Mucosa of rectum (tissue), 2 donors: ENCODE measurements around the gene MGLL.

Experiments
- H3K27ac ChIP-seq, 2 donors: one replicate each; pipeline ENCODE4 v1.7.0; 2013; ENCODE audit warnings: inconsistent platforms in 2 of 2, low read depth in 2 of 2, low read length in 2 of 2
- H3K27me3 ChIP-seq, 2 donors: one replicate each; pipeline ENCODE4 v1.7.0; 2013; ENCODE audit warnings: low read length in 2 of 2; ENCODE audit not compliant: control insufficient read depth in 2 of 2, insufficient read depth in 2 of 2
- H3K36me3 ChIP-seq, 2 donors: one replicate each; pipeline ENCODE4 v1.7.0; 2013; ENCODE audit warnings: low read length in 2 of 2; ENCODE audit not compliant: control insufficient read depth in 2 of 2, insufficient read depth in 2 of 2
- H3K4me1 ChIP-seq, 2 donors: one replicate each; pipeline ENCODE4 v1.7.0; 2013; ENCODE audit warnings: low read length in 2 of 2, mild to moderate bottlenecking in 1 of 2; ENCODE audit not compliant: control insufficient read depth in 2 of 2, insufficient read depth in 2 of 2
- H3K4me3 ChIP-seq, 2 donors: one replicate each; pipeline ENCODE4 v1.7.0; 2013; ENCODE audit warnings: low read length in 2 of 2
- H3K9ac ChIP-seq, 2 donors: one replicate each; pipeline ENCODE4 v1.7.0; 2013; ENCODE audit warnings: low read length in 2 of 2, low read depth in 1 of 2, mild to moderate bottlenecking in 1 of 2
- H3K9me3 ChIP-seq, 2 donors: one replicate each; pipeline ENCODE4 v1.7.0; 2013; ENCODE audit warnings: low read length in 2 of 2; ENCODE audit not compliant: control insufficient read depth in 2 of 2
- donor health status: healthy.
- donor health status: Normal muscosa, but diverticular disease.

Gene MGLL

DNA sequence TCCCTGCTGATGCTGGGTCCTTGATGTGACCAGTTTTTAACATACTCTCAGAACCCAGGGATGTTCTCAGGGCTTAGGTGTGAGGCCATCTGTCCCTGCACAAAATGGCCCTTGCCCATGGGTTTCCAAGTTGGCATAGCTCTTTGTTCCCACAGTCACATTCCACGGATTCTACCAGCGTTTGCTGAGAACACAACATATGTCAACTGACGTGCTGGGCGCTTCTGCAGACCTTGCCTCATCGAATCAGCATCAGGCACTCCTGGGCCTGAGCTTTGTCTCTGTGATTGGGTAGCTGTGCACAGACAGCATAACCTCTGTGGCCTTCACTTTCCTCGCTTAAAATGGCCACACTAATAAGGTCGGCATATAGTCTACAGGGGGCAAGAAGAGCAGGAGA is 69.0 kb downstream of the MGLL start:
- Histone ChIP-seq H3K36me3 (peaks cover 0 to 9% of the 10 kb centered on the region in 2 donors), H3K4me3 (no peak overlapping the region), H3K27me3 (no peaks in the 10 kb centered on the region), H3K4me1 (peaks cover 21 to 33% of the 10 kb centered on the region in 2 donors), H3K27ac (peak overlapping the region in 1 of 2 donors; percentile 68), H3K9ac (no peak overlapping the region), H3K9me3 (no peaks in the 10 kb centered on the region)

DNA sequence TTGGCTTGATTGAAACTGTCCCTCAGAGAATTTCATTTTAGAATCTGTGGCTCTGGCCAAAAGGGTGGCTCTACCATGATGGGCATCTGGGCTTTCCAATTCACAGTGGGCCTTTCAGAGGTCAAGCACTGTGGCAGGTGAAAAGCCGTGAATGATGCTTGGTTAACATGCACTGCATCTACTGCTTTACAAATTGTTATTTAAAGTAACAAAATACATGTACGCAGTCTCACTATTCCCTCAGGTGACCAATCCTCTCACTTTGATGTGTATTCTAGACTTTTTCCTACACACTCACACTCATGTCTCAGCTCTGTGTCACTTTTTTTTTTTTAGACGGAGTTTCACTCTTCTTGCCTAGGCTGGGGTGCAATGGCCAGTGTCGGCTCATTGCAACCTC is 70.5 kb downstream of the MGLL start:
- H3K36me3 ChIP-seq: peaks cover 0 to 9% of the 10 kb centered on the region in 2 donors
- no peak overlapping the region for H3K9ac ChIP-seq
- no peak overlapping the region for H3K4me3 ChIP-seq
- no peaks in the 10 kb centered on the region for H3K27me3 ChIP-seq
- peaks cover 35 to 39% of the 10 kb centered on the region in 2 donors for H3K4me1 ChIP-seq
- H3K9me3 ChIP-seq: no peaks in the 10 kb centered on the region
- no peak overlapping the region for H3K27ac ChIP-seq

DNA sequence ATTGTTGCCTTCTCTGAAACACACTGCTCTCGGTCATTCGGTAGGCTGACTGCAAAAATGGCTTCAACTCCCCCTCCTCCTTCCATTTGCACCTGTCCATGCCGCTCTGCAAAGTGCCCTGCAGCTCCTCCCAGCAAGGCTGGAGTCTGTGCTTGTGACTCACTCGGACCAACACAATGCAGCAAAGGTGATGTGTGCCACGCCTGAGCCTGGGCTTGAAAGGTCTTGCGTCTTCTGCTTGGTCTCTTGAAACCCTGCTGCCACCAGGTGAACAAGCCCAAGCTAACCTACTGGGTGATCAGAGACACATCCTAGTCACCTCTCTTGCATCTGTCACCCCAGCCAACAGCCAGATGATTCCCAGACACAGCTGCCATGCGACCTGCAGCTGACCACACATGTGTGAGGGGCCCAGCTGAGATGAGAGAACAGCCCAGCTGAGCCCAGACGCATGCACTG is 71.1 kb downstream of the MGLL start:
- Histone ChIP-seq H3K36me3 (peaks cover 0 to 9% of the 10 kb centered on the region in 2 donors), H3K4me3 (no peak overlapping the region), H3K27me3 (no peaks in the 10 kb centered on the region), H3K4me1 (peaks cover 41 to 44% of the 10 kb centered on the region in 2 donors), H3K9me3 (no peaks in the 10 kb centered on the region), H3K9ac (no peak overlapping the region), H3K27ac (peak overlapping the region in 1 of 2 donors; percentile 7)

DNA sequence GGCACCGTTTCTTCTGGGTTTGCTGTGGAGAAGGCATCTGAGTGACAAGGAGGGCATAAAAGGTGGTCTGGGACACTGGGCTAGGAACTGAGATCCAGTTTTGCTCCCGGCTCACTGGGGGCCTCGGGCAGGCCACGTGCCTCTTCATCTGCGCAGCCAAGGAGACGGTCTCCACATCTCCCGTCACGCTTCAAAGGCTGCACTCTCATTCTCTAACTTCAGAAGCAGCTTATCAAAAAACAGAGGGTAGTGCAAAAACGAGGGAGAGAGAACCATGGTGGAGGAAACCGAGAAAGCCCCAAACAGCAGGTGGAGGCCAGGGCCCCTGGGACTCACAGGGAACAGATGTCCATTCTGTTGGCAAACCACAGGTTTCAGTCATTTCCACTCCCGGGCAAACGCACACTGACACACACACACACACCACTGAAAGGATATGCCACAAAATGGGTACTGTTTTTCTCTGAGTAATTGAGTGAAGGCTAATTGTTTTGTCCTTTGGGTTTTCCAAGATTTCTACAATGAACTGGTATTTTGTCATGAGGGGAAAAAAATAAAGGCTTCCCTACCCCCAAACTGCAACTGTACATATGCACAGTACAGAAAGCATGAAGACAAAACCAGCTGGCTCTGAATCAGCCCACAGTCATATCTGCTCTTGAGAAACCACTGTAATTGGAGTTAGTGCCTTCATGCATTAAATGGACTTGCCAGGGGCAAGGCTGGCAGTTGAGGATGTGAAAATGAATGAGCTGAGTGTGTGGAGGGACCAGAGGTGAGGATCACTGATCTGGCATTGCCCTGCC is 71.9 kb downstream of the MGLL start:
- no peaks in the 10 kb centered on the region for H3K27me3 ChIP-seq
- no peak overlapping the region for H3K4me3 ChIP-seq
- no peaks in the 10 kb centered on the region for H3K9me3 ChIP-seq
- no peak overlapping the region for H3K9ac ChIP-seq
- H3K27ac ChIP-seq: peak overlapping the region; percentile 4 to 27
- H3K4me1 ChIP-seq: peaks cover 43 to 52% of the 10 kb centered on the region in 2 donors
- H3K36me3 ChIP-seq: peaks cover 0 to 9% of the 10 kb centered on the region in 2 donors

DNA sequence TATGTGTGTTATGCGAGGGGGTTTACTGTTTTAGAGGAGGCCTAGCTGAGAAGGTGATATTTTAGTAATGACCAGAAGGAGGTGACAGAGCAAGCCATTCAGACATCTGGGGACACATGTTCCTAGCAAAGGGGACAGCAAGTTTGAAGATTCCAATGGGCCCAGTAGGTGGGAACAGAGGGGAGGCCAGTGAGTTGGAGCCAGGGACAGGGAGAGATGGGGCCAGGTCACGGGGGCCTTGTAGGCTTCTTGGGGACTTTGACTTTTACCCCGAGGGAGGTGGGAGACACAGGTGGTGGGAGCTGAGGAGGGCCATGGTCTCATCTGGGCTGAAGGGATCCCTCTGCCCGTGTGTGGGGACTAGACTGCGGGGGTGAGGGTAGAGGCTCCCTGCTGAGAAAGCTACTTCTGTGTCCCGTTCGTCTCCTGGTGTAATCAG is 72.5 kb downstream of the MGLL start:
- no peak overlapping the region for H3K4me3 ChIP-seq
- no peaks in the 10 kb centered on the region for H3K9me3 ChIP-seq
- H3K36me3 ChIP-seq: peaks cover 0 to 9% of the 10 kb centered on the region in 2 donors
- peak overlapping the region in 1 of 2 donors; percentile 27 for H3K27ac ChIP-seq
- no peak overlapping the region for H3K9ac ChIP-seq
- no peaks in the 10 kb centered on the region for H3K27me3 ChIP-seq
- peaks cover 40 to 53% of the 10 kb centered on the region in 2 donors for H3K4me1 ChIP-seq

DNA sequence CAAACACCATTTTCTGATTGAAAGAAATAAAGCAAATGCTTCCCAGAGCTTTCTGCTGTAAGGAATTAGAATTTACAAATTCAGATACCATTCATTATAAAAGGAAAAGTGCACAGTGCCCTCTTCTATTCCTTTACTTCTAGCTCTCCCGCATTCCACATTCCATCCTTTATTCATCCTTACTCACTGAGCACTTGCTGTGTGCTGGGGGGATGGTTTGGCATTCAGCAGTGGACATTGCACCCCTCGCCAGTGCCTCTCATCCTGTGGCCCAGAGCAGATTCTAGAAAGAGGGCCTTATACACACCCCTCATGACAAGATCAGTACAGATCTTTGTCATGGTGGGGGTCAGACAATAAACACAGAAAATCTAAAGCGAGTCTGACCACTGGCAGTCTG is 73.0 kb downstream of the MGLL start:
- H3K27ac ChIP-seq: peak overlapping the region; percentile 27 to 32

DNA sequence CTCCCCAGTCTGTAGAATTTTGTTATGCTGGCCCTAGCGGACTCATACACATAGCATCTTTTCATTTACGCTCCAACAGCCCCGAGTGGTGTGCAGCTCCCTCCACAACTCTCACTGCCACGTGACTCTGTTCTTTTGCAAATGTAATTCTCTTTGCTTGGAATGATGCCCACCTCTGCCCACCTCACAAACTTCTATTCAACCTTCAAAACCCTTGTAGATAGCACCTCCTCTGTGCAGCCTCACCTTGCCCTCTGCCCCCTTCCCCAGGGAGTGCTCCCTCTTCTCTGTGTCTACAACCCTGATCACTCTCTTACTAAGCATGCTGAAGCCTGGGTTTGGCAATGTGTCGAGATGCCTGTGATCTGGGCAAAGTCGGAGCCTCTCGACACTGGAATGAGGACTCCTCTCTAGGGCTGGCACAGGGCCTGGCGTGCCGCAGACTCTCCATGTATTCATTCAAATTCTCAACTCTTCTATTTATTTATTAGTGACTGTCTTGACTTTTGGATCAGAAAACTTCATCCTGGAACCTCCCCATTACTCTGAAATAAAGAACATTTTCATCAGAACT is 73.5 kb downstream of the MGLL start:
- H3K4me3 ChIP-seq: no peak overlapping the region
- peaks cover 39 to 57% of the 10 kb centered on the region in 2 donors for H3K4me1 ChIP-seq
- H3K27me3 ChIP-seq: no peaks in the 10 kb centered on the region

More for the DNA sequence above, 73.0 kb downstream of the MGLL start:
- no peak overlapping the region for H3K9ac ChIP-seq
- peaks cover 40 to 53% of the 10 kb centered on the region in 2 donors for H3K4me1 ChIP-seq
- H3K4me3 ChIP-seq: no peak overlapping the region
- H3K27me3 ChIP-seq: no peaks in the 10 kb centered on the region
- peaks cover 0 to 9% of the 10 kb centered on the region in 2 donors for H3K36me3 ChIP-seq
- H3K9me3 ChIP-seq: no peaks in the 10 kb centered on the region

DNA sequence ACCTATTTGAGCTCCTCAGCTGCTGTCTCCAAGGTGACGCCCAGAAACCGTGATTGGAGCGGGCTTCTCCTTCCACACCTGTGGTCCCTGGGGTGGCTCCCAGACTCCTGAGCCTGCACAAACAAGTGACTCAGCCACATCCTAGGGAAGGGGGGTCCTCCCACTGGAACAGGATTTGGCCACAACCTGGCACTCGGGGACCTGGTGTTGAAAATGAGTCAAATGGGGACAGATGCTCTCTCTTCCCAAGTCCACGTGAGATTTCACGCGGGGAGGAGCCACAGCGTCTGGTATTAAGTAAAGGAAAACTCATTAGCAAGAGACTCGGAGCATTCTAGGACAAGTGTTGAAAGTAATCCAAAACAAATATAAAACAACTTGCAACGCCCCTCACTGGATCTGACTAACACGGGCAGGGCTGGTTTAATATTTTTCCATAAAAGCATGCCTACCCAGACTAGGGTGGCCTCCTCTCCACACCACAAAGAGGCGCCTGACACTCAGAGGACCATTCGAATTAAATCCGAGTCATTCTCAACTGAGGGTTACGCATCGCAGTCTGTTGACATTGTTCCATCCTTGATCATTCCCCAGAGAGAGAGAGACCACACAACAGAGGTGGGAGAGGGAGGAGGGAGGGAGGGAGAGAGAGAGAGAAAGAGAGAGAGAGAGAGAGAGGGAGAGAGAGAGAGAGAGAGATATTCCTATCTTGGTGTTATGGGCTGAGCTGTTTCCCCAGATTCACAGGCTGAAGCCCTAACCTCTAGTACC is 74.4 kb downstream of the MGLL start:
- Histone ChIP-seq H3K27me3 (no peaks in the 10 kb centered on the region), H3K9me3 (no peaks in the 10 kb centered on the region), H3K36me3 (peaks cover 0 to 8% of the 10 kb centered on the region in 2 donors), H3K27ac (peak overlapping the region; percentile 78 to 88), H3K4me3 (no peak overlapping the region), H3K9ac (peak overlapping the region; percentile 20 to 49), H3K4me1 (peaks cover 37 to 59% of the 10 kb centered on the region in 2 donors)

More for the DNA sequence above, 73.5 kb downstream of the MGLL start:
- H3K27ac ChIP-seq: peak overlapping the region; percentile 78 to 88
- peak overlapping the region in 1 of 2 donors; percentile 32 for H3K9ac ChIP-seq
- H3K36me3 ChIP-seq: peaks cover 0 to 11% of the 10 kb centered on the region in 2 donors
- no peaks in the 10 kb centered on the region for H3K9me3 ChIP-seq

DNA sequence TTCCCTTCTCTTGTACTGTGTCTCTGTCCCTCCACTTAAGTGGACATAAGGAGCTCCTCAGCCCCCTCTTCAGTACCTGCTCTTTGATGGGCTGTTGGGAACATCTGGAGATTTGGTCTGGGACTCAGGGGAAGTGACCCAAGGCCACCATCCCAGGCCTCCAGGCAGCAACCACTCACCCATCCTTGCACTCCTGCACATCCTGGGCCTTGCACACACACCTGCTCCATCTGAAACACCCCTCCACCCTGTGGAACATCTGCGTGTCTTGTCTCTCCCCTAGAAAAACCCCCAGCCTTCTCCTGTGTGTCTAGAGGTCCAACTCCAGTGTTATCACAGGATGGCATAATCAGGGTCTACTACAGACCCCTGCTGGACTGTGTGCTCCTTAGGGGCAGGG is 75.2 kb downstream of the MGLL start:
- Histone ChIP-seq H3K4me1 (peaks cover 37 to 59% of the 10 kb centered on the region in 2 donors), H3K9ac (peak overlapping the region; percentile 5 to 49), H3K4me3 (no peak overlapping the region), H3K36me3 (peaks cover 0 to 8% of the 10 kb centered on the region in 2 donors), H3K9me3 (no peaks in the 10 kb centered on the region), H3K27me3 (no peaks in the 10 kb centered on the region), H3K27ac (peak overlapping the region; percentile 78 to 88)
